SHP77 treated with DMSO at 0.1 percent for 48 hours (cell line): Measurements from ENCODE around the gene ARMC9.

Experiments used
- DNase-seq: peaks from one replicate; lab custom pipeline; 2025; lab: John Stamatoyannopoulos, UW

ARMC9 gene

DNA sequence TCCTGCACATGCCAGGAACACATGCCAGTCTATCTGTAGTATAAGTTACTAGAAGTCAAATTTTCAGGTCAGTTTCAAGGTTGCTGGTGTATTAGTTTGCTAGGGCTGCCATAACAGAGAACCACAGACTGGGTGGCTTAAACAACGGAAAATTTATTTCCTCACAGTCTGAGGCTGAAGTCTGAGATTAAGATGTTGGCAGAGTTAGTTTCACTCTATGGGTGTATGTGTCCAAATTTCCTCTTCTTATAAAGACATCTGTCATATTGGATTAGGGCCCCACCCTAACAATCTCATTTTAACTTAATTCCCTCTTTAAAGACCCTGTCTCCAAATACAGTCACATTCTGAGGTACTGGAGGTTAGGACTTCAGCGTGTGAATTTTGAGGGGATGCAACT, 223.6 kb downstream of the ARMC9 start:
- DNase-seq = no peak

DNA sequence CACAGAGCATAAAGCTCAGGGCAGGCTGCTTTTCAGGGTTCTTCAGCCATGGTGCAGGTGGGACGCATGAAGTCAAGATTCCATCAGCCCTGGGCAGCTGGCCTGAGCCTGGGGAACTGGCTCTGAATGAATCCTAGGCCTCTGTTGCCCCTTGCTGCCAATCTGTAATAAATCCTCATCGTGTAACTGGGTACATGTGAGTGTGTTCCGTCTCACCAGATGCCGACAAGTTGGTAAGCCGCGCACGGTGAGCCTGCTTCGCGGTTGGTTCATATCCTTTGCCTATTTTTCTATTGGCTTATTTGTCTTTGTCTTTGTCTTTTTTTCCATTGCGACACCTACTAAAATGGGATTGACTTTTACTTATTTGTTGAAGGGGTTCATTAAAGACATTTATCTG, 224.7 kb downstream of the ARMC9 start:
- DNase-seq = no peak
